NCI-H524 treated with DMSO at 0.1 percent for 48 hours (cell line): ENCODE results near the gene GFI1.

ENCODE experiments used
- DNase-seq: peaks from one replicate; lab custom pipeline; 2025; lab: John Stamatoyannopoulos, UW

GFI1 gene

DNA sequence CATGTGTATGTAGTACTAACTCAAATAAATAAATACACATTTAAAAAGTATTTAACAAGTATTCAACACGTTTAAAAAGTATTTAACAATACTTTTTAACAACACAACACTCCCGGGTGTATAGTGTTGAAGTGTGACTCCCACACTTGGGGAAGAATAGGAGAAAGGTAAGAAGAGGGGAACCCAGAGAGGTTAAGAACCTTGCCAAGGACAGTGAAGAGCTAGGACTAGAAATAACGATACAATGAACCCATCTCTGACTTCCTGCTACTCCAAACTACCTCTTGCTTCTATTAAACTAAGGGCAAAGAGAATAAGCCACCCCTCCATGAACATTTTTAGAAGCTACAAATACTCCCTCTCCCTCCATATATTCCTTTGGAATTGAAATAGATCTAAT, 1.7 kb upstream of the GFI1 start:
- no peak for DNase-seq

DNA sequence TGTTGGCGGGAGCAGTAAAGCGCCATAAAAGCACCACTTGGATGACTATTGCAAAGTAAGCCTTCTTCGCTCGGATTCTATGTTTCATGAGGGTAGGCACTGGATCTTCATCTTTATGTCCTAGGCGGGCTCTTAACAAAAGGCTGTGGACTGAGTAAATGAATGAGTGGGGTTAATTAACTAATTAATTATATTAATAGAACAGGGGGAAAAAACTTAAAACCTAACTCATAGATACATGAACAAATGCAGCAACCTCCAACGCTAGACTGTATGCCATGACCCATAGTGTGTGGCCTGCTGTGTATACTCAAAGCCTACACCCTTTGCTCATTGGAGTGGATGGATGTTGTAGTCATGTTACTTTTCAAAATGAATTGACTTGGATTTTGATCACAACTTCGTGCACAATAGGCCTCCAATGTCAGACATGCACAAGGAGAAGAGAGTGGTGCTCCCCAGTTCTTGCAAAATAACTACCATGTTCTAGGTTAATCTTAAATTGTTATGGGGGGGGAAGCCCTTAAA, 417 bp upstream of the GFI1 start:
- DNase-seq, result no peak

DNA sequence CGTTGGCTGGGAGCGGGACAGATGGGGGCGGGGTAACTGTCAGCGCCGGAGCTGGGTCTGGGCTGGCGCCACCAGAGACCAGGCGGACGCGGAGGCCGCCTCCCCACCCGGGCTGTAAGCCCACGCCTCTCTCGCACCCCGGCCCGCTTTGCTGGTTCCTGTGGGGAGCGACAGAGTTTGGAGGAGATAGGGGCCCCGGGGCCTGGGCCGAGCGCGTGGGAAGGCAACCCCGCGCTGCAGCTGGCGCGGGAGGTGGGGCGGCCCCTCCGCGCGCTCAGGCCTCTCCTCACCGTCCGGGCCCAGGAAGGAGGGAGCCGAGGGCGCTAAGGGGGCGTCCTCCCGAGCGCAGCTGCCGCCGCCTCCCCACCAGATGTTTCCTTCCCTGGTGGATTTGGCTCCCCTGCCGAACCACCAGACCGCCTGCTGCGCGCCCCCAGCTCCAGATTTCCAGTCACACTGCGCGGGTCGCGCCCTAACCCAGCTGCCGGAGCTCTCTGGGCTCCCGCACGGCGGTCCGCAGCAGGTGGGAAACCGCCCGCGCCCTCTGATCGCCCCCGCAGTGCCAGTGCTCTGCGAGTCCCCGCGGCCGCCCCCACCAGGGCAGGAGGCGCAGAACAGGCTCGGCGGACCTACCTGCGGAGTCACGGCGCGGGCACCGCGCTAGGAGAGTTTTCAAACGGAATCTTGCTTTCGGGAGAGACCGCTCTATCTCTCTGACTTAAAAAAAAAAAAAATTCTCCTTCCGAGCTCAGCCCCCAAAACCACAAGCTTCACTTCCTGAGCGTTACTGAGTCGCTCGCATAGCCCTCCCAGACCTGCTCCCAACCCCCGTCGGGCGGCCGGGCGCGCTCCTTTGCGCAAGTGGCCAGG, 1.1 kb downstream of the GFI1 start:
- no peak for DNase-seq

DNA sequence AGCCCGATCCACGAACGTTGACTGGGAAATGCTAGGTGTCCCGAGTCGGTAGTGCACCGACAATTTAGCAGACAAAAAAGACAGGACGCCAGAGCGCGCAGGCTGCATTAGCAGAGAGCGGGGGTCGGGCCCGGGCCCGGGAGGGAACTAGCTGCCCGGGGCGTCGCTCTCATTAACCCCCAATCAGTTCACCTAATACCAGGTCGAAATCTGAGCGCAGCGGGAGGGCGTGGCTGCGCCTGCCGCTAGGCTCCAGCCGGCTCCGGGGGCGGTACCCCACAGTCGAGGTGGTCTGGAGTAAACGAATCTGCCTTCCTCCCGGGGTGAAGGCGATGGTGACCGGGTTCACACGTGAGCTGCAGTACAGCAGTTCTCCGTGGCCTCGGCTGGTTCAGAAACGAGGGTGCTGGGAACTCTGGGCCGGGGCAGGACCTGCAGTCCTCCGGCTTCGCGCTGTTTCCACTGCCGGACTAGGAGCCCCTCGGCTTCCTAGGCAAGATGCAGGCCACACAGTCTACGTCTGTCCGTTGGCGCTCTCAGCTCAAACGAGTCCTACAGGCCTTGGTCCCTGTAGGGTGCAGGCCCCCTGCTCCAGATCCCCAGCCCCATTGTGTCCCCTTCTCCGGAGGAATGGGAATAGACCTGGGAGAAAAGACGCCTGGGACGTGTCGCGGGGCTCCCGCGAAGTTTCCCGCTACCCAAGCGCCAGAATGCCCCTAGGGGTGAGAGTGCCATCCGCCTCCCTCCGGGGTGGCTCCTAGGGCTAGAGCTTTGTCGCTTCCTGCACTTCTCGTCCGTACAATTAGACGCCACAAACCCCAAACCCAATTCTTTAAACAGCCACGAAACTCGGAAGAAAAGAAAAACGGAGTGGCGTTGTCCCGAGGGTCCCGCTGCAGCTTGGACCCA, 2.0 kb downstream of the GFI1 start:
- no peak for DNase-seq

DNA sequence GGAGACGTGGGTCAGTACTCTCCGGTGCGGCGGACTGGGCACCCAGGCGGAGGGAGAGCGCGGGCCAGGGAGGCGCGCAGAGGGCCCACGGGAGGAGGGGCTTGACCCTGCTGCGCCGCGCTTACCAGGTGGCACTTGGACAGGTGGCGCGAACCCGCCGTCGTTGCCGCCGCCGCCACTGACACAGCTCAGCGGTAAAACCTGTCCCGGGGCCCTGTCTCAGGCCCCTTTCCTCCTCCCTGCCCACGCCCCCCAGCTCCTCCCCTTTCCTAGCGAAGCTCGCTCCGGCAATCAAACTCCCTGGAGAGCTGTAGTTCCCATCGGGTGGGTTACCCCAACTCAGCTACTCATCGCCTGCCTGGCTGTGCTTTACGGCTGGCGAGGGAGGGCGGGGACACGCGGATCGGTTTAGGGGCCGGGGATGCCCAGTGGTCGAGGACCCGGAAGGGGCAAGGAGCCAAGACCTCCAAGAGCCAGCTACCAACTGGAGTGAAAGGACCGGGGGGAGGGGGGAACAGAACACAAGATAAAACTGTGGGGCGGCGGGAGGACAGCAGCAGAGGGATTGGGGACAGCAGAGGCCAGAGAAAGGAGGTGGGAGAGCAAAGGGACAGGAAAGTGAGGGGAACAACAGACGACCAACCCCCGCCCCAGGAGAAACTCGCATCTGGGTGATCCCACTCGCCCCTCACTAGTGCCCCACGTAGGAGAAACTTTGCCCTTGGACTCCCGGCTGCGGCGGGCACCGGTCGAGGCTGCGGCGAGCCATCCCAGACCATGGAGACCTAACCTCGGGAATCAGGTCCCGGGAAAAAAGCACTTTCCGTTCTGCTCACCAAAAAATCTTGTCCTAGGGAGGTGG, 2.9 kb downstream of the GFI1 start:
- DNase-seq, result no peak

DNA sequence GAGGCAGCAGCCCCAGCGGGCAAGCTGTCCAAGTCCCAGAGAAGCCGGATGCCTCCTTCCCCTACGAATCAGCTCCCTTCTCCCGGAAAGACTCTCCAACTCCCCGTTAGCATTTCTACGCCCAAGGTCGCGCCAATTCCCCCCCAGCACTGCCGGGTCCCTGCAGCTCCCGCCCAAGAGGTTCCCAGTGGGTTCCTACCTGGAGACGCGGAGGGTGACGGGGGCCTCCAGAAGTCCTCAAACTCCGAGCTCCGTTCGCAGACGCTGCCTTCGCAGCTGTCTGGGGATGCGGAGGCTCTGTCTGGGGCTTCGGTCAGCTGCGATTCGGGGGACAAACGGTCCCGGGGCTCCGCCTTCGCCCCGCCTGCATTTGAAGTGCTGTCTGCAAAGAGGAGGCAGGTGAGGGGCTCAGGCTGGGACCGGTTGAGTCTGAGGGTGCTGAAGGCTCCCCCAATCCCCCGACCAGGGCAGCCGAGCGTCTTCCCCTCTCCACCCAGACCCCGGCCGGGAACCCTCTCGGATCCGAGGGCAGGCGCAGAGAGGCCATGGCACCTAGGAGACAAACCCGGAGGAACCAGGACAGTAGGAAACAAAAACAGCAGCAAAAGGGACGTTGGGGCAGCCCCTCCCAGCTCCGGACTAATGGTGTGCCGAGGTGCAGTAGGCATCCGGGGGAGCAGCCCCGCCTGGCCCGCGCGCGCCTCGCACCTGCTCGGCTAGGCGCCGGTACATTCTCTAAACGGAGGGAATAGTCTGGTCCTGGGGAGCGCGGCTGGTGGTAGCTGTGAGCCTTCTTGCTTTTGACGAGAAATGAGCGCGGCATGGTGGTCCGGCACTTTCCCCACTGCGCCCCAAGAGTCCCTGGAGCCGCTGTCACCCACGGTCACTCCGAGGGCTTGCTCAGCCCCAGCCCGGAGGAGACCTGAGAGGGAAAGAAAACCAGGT, 3.8 kb downstream of the GFI1 start:
- no peak for DNase-seq

DNA sequence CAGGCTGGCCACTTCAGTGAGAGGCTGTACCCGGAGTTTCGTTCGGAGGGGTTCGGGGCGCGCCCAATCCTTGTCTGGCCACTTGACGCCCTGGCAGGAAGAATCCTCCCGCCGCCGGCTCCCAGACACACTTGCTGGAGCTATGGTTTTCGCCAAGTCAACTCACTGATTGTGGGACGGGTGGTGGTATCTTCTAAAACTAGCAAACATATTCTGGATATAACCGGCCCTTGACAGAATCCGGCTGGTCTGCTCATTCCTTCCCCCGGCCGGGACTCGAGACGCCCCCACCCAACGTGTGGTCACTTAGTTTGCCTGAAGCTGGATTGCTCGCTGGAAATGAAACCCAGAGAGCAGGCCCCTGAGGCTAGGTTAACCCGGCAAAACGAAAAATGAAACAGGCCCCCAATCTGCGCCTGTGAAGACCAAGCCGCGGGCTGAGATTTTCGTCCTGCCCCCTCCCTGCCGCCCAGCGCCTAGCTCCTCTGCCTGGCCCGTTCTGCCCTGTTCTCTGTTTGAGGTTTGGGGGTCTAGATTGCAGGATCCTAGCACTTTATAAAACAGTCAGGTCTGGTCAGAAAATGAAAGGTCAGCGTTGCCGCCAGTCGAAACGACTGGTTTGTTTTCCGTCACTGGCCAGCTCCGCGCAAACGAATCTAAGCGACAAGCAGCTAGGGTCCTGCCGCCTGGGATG, 4.6 kb downstream of the GFI1 start:
- DNase-seq, result no peak

DNA sequence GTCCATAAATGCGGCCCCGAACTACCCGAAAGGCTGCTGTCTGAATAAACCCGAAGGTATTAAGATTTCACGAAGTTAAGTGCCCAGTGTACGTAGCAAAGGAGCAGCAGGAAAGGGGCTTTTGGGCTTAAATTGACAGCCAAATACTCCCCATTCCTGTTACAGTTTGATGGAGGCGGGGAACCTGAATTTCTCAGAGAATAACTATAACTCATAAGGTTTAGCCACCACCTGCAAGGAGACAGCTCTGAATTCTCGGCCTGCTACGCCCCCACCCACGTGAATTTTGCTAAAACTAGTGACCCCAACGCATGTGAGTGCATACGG, 5.2 kb downstream of the GFI1 start:
- DNase-seq, result no peak

DNA sequence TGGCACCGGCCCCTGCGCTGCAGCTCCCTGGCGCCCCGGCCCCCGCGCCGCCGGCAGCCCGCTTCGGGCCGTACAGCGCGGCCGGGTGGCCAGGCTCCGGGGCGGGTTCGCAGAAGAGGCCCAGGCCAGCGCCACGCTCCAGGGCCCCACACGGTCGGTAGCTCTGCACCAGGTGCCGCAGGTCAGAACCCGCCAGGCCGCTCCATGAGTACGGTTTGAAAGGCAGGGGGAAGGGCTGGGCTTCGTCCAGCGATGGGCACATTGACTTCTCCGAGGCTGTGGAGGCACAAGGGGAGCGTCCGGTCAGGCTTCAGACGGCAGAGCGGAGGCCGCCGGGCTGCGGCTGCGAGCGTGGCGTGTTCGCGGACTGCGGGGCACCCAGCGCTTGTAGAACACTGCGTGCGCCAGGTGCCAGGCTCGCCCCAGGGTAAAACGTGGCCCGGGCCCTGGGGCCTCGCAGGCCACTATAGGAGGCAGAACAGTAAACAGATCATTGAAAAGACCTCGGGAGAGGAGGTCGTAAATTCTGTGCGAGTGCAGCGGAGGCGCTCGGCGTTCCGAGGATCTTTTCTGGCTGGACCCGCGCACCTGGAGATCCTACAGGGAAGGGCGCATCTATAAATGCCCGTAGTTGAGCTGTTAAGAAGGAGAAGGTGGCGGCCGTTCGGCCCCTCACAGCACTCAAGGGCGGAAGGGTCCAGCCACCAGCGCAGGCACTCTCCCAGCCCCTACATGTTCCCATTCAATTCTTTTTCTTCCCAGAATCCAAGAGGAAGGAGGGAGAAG, 5.7 kb downstream of the GFI1 start:
- DNase-seq, result no peak

DNA sequence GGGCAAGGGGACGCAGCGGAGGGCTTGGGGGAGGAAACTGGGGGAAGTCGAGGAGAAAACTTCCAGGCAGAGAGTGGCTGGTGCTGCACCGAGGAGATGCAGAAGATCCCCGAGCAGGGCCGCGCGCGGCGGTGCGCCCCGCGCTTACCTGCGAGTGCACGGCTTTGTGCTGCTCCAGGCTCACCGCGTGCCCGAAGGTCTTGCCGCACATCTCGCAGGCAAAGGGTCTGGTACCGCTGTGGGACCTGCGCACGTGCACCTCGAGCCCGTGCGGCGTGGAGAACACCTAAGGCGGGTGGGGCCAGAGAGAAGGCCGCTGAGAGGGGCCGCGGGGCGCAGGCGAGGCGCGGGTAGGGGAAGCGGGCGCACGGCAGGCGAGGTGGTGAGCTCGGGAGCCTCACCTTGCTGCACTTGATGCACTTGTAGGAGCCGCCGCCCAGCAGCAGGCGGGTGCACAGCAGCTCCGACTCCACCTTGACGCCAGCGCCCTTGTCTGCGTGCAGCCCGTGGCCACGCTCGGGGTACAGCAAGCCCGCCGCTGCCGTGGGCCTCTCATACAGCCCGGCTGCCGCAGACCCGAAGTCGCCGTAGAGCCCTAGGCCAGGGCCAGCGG, 6.4 kb downstream of the GFI1 start:
- DNase-seq, result no peak

DNA sequence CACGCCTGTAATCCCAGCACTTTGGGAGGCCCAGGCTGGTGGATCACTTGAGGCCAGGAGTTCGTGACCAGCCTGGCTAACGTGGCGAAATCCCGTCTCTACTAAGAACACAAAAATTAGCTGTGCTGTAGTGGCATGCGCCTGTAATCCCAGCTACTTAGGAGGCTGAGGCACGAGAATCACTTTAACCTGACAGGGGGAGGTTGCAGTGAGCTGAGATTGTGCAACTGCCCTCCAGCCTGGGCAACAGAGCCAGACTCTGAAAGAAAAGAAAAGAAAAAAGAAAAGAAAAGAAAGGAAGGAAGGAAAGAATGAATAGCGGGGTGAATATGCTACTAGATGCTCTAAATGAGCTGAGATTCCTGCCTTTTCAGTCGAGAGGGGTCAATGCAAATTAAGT, 7.1 kb downstream of the GFI1 start:
- no peak for DNase-seq

DNA sequence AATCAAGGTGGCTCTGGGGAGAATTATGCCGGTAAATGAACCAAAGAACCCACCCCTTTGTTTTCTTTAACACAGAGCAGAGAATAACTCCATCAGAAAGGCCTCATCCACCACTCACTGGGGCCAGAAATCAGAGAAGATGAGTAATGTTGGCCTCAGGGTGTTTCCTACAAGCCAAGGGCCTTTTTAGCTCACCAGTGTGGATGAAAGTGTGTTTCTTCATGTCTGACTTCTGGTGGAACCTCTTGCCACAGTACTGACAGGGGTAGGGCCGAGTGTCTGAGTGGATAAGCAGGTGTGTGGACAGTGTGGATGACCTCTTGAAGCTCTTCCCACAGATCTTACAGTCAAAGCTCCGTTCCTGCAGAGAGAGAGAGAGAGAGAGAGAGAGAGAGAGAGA, 8.3 kb downstream of the GFI1 start:
- DNase-seq, result no peak

DNA sequence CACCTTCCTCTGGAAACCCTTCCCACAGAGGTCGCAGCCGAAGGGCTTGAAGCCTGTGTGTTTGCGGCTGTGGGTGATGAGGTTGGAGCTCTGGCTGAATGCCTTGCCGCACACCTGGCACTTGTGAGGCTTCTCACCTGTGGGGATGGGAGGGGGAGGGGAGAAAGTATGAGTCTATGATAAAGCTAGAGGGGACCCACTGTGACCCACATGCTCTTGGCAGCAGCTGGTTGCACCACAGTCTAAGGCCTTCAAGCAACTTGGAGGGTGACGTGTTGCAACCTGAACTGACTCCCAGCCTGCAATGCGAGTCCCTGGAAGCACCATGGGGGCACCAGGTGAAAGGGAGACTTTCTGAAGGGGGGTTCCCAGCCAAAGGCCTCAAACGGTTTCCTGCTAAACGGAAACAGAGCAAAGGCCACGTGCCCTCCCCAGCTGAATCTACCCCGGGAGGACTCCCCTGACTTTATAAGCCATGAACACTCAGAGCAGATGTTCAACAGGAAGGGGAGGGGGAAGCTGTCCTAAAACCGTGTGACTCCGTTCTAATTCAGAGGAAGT, 10.6 kb downstream of the GFI1 start:
- no peak for DNase-seq

DNA sequence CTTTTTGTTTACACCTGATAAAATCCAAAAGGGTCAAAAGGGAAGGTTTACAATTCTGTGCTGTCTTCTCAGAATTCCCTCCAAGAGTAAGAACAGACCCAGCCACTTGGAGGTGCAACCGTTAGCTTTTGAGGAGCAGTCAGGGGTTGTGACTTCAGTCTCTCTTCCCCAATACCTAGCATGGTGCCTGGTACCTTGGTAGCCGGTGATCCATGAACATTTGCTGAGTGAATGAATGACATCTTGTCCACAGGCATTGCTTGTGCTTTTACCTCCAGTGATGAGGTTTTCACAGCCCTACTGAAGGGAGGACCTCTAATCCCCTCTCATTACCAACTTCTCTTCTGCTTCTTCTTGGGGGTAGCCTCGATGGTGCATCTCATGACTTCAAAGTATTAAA, 11.7 kb downstream of the GFI1 start:
- DNase-seq, result no peak

DNA sequence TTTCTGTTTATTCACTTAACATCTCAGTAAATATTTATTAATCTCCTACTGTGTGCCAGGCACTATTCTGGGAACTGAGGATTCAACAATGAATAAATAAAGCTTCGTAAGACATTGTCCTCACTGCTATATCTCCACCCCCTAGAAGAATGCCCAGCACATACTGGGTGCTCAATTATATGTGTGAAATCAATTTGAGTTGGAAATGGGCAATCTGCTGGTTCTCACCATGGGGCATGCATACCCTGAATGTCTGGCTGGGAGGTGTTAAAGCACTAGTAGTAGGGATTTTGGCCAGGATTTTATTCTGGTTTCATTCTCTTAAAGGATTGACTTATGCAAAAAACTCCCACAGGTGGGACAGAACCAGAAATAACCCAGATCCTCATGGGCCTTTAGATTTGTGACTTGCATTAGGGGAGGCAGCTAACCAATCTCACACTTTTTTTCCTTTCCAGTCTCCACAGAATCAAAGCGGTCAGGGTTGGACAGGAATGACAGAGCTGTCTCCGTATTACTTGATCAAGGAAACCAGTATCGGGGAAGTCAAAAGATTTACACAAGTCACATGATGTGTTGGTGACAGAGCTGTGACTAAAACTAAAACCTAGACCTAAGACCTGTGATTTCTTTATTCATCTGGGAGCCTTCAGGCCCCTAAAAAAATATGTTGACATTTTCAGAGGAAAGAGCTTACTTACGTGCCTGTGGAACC, 12.8 kb downstream of the GFI1 start:
- no peak for DNase-seq

DNA sequence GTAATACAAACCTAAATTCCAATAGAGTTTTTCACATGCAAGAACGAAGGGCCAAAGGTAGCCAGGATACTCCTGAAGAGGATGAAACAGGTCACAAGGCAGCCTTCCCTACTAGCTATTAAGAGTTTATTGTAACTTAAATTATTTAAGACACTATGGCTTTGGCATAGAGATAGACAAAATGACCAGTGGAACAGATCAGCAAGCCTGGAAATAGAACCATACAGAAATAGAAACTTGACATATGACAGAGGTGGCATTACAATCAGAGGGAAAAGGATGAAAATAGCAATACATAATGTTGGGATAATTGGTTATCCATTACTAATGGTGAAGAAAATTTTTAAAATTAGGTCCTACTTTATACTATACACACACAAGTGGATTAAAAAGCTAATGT, 16.5 kb downstream of the GFI1 start:
- DNase-seq, result no peak

DNA sequence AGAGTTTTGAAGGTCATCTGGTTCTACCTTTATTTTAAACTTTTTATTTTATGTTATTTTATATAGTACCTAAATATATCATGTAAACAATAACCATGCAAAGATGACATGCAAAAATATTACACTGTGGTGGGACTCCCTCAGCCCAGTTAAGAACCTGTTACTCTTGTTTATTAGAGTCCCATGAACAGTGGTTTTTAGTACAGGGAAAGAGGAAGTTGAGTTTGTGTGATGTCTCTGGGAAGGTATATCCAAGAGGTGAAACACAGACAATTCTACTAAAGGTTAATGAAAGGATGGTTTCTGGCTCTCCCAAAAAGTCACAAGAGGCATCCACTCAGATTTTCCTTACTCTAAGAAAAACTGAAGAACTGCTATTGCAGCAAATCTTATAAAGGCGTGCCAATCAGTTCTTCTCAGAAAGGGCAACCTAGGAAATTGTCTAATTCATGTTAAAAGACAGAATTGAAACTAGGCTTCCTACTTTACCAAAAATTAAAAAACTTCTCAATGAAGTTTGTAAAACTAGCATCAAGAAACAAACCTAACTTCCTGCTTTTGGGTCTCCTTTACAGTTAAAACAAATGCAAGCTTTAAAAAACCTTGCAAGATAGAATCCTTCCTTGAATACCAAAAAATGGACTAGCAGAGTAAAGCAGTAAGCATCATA, 19.9 kb downstream of the GFI1 start:
- no peak for DNase-seq

DNA sequence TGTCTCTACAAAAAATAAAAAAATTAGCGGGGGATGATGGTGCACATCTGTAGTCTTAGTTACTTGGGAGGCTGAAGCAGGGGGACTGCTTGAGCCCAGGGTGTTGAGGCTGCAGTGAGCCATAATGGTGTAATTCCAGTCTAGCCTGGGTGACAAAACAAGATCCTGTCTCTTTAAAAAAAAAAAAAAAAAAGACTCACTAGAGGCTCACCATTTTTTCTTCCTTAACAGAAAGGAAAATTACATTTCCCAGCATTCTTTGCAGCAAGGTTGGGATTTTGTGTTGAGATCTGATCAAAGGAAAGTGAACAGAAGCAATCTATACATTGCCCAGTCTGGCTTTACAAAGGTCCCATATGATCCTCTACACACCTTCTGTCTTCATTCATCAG, 21.5 kb downstream of the GFI1 start:
- no peak for DNase-seq
